HG03066 (cell line): Measurements from ENCODE around the gene FBXW2.
"Not testable (repeated sequence)": the region's sequence is repeated elsewhere in the genome, so short reads cannot be mapped to it uniquely, and the experiment has no call there.

Experiments
- ATAC-seq: cut with Tn5 transposase; IDR thresholded peaks from one replicate; pipeline ENCODE4 v1.9.1; 2021; ENCODE audit warnings: low read depth; ENCODE audit not compliant: unreplicated experiment

Gene FBXW2, protein sequence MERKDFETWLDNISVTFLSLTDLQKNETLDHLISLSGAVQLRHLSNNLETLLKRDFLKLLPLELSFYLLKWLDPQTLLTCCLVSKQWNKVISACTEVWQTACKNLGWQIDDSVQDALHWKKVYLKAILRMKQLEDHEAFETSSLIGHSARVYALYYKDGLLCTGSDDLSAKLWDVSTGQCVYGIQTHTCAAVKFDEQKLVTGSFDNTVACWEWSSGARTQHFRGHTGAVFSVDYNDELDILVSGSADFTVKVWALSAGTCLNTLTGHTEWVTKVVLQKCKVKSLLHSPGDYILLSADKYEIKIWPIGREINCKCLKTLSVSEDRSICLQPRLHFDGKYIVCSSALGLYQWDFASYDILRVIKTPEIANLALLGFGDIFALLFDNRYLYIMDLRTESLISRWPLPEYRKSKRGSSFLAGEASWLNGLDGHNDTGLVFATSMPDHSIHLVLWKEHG

DNA sequence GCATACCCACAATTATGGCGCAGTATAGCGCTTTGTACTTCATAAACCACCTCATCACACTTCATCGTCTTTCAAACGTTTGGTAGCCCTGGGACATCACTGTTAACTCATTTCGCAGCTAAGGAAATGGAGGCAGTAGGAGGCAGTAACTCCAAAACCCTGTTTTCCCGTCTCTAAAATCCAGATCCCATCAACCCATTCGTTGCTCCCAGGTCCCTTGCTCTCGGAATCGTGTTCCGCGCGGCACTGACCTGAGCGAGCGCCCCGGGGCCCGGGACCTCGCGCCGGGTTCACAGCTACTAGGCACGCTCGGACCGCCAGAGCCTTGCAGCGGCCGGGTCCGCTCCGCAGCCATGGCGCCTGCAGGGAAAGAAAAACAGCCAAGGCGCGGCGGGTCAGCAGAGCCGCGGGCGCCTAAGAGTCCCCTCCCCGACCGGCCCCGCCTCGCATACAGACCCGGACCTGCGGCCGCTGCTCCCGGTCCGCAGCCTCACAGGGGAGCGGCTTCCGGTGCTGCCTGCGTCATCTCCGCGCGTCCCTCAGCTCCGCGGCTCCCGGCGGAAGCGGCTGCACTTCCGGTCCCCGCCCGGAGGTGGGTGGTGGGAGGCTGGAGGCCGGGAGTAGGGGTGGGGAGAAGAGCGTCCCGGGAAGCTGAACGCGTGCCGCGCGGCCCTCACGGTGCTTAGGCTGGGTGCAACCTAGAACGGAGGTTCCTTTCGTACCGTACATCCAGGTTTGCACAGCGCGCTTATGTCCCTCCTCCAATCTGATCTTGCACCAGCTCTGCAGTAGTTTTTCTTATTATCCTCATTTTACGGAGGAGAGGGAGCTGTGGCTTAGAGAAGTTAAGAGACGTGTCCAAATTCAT, at the start of gene FBXW2:
Gene FBXW2 (minus strand): TSS at position 519 of the 868 bp plus-strand sequence. CDS start 5,158 bp downstream, outside the sequence.
- ATAC-seq = peak; percentile 91

DNA sequence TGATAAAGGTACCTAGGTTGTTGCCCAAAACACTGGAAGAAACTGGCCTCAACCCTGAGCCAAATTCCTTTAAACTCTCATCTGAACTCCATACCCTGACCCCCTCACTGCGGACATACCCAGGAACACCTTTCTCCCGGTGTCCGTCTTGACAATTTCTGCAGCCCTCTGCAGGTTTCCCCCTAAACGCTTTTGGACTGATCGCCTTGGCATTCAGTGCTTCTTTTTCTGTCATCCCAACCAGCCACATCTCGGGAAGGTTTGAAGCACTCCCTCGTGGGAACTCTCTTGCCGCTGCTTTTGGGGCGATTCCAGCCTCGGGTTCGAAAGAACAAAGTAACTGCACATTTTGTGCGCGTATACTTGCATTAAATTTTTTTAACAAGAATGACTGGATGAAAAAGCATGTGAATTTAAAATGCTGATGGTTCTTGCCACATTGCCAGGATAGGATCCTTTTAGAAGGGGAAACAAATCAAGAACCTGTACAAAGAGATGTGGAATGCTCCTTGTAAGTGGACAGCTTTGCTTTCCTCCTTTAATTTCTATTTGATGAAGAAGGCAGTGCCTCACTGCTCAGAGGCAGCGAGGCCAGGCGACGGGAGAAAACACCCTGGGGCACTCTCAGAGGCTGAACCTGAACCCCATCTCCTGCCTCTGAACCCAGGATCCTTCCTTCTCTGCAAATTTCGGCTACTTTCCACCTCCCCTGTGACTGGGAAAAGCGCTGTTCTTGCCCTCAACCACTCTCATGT, 48.9 kb upstream of the FBXW2 start:
- ATAC-seq = peak; percentile 5

DNA sequence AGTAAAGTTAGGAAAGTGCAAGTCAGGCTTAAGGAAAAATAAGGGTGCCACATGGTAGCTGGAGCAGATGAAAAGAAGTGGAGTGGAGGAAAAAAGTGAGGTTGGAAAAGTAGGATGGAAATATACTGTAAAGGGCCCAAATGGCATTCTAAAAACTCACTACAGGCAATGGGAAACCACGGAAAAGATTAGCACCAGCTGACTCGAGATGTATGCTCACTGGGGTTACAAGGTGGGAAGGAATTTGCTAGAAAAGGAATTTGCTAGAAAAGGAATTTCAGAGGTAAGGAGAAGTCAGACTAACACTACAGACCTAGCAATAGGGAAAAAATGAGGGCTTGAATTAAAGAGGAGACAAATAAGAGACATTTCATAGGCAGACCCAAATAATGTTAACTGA, 45.9 kb upstream of the FBXW2 start:
- ATAC-seq = no peak

DNA sequence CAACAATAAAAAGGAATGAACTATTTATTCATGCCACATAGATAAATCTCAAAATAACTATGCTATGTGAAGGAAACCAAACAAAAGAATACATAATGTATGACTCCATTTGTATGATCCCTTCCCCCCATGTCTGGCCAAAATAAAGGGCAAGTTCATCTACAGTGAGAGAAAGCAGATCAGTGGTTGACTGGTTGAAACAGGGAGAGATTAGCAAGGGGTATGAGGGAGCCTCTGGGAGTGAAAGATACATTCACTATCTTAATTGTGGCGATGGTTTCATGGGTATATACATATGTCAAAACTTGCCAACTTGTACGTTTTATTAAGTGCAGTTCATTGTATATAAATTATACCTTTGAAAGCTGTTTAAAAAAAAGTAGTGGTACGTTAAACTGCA, 44.7 kb upstream of the FBXW2 start:
- no peak for ATAC-seq

DNA sequence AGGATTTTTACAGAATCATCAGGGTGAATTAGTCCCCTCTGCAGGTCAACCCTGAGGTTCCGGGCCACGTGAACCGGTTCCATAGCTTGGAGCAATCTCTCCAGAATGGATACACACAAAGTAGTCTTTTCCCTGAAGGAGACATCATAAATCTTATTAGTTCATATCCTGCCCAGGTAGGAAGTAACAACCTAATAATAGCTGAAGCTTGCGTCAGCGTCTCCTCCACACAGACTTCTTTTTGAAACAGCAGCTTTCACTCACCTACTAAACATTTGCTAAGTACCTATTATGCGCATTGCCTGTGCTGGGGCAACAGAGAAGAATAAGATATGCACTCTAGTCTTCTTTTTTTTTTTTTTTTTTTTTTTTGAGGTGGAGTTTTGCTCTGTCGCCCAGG, 40.1 kb upstream of the FBXW2 start:
- no peak for ATAC-seq

DNA sequence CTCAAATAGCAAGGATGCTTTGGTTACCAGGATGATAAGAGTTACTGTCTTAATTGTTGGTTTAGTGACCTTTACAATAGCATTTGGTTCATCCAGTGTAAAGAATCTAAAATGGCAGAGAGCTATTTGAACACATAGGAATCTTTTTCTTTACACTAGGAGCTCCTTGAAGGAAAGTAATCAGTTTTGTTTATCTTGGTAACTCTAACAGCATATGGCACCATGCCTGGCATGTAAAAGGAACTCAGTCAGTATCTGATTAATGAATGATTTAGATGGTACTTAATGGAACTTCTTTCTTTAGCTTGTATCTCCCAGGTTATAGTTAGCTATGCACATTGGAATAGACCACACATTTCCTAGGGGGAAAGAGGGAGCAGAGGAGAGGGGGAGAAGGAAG, 39.6 kb upstream of the FBXW2 start:
- ATAC-seq = no peak

DNA sequence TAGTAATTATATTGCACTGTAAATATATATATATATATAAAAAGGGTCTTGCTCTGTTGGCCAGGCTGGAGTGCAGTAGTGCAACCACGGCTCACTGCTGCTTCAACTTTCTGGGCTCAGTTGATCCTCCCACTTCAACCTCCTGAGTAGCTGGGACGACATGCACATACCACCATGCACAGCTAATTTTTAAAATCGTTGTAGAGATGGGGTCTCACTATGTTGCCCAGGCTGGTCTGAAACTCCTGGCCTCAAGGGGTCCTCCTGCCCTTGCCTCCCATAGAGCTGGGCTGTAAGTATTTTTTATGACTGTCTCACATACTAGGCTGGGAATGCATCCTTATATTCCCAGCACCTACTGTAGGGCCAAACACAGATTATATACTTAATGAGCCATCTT, 37.6 kb upstream of the FBXW2 start:
- ATAC-seq = no peak

DNA sequence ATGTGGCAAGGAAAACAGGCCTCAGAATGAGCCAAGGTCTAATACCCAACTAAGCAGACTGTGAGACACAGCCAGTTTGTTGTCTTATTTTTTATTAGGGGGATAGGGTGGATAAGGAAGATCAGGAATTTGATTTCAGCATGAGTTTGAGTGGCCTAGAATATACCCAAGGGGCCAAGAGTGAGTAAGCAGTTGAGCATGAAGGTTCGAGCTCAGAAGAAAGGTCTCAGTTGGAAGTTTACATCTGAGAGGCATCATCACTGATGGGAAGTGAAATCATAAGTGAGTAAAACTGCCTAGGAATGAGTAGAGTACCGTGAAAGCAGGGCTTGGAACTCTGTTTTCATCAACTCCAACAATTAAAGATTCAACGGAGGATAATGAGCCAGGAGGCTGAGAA, 36.9 kb upstream of the FBXW2 start:
- no peak for ATAC-seq

DNA sequence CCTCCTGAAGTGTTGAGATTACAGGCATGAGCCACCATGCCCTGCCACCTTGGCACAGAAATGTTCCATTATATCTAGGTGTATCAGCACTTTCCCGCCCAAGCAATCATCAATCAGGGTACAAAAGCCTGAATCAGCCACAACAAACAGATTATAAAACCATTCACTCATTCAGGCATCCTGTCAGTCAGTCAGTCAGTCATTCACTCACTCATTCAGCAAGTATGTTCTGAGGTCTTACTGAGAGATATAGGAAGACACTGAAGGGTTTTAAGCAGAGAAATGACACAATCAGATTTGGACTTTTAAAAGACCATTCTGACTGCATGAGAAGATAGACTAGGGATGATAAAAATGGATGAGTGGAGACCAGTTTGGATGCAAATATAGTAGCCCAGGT, 36.4 kb upstream of the FBXW2 start:
- ATAC-seq = no peak

DNA sequence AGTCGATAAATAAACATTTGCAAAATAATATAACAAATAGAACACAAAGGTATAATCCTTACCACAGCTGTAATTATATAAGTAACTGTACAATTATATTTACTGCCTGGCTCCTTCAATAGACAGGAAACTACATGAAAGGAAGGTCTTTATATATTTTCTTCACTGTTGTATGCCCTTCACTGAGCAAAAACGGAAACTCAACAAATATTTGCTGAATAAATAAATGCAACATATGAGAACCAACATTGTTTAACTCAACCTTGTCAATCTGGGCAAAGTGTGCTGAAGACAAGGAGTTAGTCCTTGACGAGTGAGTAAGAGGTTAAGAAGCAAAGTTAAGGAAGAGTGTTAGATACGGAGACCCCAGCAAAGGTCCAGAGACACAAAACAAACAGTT, 26.9 kb upstream of the FBXW2 start:
- no peak for ATAC-seq

DNA sequence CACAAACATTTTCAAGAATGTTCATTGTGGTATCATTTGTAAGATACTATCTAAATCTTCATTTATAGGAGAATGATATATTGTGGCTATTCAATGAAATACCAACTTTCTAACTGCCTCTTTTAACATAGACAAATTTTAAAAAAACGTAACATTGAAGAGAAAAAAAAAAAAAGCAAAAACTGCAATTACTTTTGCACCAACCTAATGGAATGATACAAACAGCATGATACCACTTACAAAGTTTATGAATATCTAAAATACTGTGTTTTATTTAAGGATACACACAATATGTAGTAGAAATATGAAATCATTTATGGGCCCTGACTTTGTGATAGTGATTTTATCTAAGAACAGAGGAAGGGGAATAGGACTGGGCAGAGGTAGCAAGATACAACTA, 25.4 kb upstream of the FBXW2 start:
- ATAC-seq = no peak

DNA sequence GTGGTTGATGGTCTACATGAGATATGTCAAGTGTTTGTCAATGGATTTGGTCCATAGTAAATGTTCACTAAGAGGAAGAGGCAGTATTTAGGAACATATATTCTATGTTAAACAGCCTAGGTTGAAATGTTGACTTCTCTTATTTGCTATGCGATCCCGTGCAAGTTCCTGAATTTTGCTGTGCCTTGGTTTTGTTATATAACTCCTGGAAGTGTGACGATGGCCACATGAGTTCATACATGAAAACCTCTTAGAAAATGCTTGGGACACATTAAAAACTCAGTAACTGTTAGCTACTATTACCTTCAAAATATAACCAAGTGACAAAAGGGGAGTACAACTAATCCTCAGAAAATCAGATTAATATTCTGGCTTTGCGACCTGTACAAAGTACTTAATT, 21.9 kb upstream of the FBXW2 start:
- no peak for ATAC-seq

DNA sequence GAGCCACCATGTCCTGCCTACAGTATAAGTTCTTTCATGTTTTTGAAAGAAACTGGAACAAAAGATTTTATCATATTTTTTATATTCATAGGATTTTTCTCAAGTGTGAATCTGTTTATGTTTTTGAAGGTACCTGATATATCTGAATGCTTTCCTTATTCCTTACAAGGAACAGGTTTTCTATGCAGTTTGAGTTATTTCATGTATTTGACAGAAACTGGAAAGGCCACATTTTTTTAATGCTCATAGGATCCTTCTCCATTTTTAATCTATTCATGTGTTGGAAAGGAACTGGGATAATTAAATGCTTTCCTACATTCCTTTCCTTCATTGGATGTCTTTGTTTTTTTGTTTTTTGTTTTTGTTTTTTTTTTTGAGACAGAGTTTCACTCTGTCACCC, 15.7 kb upstream of the FBXW2 start:
- no peak for ATAC-seq

DNA sequence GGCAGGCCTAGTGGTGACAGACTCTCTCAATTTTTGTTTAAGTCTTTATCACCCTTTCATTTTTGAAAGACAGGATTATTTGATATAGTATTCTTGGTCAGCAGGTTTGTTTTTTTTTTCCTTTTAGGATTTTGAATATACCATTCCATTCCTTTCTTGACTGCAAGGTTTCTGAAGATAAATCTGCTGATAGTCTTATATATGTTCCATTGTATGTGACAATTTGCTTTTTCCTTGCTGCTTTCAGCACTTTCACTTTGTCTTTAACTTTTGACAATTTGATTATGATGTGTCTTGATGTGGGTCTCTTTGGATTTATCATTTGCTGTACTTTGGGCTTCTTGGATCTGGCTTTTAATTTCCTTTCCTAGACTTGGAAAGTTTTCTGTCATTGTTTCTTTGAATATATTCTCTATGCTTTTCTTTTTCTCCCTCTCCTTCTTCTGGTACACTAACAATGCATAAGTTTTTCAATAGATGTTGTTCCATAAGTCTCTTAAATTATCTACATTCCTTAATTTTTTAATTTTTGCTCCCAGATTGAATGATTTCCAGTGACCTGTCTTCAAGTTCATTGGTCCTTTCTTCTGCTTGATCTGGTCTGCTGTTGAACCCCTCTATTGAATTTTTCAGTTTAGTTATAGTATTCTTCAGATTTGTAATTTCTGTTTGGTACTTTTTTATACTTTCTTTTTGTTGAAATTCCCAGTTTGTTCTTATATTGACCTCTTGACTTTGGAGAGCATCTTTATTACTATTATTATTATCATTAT, 14.6 kb upstream of the FBXW2 start:
- no peak for ATAC-seq

DNA sequence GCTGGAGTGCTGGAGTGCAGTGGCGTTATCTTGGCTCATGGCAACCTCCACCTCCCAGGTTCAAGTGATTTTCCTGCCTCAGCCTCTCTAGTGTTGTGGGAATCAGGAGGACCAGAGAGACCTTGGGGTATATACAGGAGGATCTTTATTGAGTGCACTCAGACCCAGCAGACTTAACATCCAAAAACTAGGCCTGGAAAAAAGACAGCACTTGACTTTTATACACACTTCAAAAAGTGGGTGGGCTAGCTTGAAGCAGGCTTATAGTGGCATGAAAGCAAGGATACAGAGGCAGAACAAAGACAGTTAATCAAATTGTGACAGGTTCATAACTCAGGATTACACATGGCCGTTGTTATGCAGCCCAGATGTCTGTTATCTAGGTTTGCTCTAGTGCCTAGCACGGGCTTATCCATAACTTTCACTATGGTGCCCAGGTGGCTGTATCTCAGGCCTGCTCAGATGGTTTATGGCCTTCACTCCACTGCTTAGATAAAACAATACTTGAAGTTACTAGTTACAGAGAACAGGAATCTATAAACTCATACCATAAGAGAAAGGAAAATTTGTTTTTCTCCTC, 11.7 kb upstream of the FBXW2 start:
- ATAC-seq = not testable (repeated sequence)

DNA sequence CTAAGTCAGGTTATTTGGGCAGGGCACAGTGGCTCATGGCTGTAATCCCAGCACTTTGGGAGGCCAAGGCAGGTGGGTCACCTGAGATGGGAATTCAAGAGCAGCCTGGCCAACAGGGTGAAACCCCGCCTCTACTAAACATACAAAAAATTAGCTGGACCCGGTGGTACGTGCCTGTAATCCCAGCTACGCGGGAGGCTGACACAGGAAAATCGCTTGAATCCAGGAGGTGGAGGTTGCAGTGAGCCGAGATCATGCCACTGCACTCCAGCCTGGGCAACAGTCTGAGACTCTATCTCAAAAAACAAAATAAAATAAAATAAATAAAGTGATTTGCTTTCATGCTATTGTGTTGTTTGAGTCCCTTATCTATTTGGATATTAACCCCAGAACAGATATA, 8.2 kb upstream of the FBXW2 start:
- ATAC-seq = no peak

DNA sequence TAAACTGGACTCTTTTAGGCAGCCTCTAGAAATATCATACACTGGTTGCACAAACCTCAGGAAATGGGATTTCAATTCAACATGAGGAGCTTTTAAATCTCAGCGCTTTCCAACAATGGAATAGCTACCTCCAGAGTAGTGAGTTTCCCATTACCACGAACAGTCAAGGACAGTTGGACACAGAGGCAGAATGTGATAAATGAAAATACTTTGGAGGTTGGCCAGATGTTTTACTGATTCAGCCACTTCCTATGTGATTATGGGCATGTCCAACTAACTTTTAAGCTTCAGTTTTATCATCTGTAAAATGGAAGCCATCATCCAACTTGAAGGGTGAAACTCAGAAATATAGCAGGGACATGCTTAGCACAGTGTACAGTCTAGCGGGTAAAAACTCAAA, 2.1 kb downstream of the FBXW2 start:
- no peak for ATAC-seq

DNA sequence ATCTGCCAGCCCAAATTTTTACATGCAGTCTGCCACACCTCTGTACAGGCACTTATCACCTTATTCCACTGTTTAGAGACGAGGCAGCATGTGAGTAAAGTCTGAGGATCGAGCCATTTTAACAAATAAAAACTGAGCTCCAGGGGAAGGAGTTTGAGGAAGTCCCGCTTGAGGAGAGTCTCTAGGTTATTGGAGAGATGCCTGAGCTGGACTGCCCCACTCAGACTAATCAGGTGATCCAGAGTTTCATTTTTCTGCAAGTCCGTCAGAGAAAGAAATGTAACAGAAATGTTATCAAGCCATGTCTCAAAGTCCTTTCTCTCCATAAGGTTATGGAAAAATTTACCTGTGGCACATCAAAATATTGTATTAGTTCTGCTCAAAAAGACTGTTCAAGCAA, 5.3 kb downstream of the FBXW2 start:
- ATAC-seq = no peak

DNA sequence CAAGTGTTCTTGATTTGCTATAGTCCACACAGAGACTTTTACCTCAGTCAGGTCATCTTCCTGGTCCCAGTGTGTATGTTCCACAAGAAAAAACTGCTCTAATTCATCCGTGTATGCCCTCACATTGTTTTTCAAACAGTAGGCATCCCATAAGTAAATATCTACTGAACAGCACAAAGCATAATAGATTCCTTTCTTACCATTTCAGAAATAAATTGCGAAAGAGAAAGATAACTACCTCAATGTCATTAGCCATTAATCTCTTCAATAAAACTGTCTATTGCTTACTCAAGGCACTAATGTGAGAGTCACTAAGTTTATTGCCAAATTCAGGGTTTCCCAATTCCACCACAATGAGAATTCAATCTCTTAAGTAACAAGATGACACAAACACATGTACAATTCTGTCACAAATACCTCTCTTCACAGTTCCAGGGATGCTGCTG, 9.6 kb downstream of the FBXW2 start:
- ATAC-seq = no peak

DNA sequence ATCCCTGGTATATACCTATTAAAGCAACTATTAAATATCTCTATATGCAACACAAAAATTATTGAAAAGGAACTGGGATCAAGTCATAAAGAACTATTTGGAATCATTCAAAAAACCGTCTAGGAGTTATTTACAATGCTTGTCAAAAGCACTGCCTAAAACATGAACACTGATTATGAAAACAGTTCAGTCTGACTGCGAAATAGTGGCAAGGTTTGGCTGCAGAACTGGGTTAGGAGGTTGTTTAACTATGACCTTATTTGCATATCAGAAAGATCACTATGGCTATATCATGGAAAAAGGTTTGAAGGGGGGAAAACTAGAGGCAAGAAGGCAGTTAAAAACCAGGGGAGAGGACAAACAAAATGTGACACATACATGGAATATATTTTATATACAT, 12.0 kb downstream of the FBXW2 start:
- ATAC-seq = no peak
